WTC11 (cell line): ENCODE data around the gene COL4A6. TPM values are rescaled to one million over a fixed set of nuclear protein-coding genes. Genes with fewer than 3 reads are reported as not detected.

Source experiments
- ATAC-seq: fragments of 200-7000 bp; cut with Tn5 transposase; 2 replicates; pipeline ENCODE4 v1.10.0; 2021; ENCODE audit warnings: mild to moderate bottlenecking, moderate library complexity
- CTCF ChIA-PET: fragments of 300-600 bp; sonication (Branson Sonifier 250); formaldehyde crosslinking; loops from one replicate; lab custom pipeline; 2021; ENCODE audit warnings: antibody characterized with exemption; lab: Charles Lee
- POLR2A ChIA-PET: fragments of 350-600 bp; sonication (Branson Sonifier 250); formaldehyde crosslinking; loops from one replicate; lab custom pipeline; 2021; ENCODE audit warnings: antibody characterized with exemption; lab: Charles Lee
- DNase-seq: peaks from one replicate; pipeline ENCODE4 v3.0.0; 2021; ENCODE audit warnings: low spot score
- H3K27ac Mint-ChIP-seq: 2 replicates; pipeline ENCODE4 v1.8.0; 2021; ENCODE audit warnings: mixed read lengths
- H3K27me3 Mint-ChIP-seq: 2 replicates; pipeline ENCODE4 v1.8.0; 2021; ENCODE audit warnings: low read depth, mild to moderate bottlenecking, moderate library complexity, mixed read lengths
- H3K36me3 Mint-ChIP-seq: 2 replicates; pipeline ENCODE4 v1.8.0; 2021; ENCODE audit warnings: mixed read lengths
- H3K4me1 Mint-ChIP-seq: 2 replicates; pipeline ENCODE4 v1.8.0; 2022; ENCODE audit warnings: mixed read lengths
- H3K4me3 Mint-ChIP-seq: 2 replicates; pipeline ENCODE4 v1.8.0; 2021; ENCODE audit warnings: mild to moderate bottlenecking, moderate library complexity, mixed read lengths
- H3K9me3 Mint-ChIP-seq: 2 replicates; pipeline ENCODE4 v1.8.0; 2021; ENCODE audit warnings: mixed read lengths
- ARID4B ChIP-seq: sonication (generic); formaldehyde crosslinking; IDR thresholded peaks from 2 replicates; pipeline ENCODE4 v1.8.0; 2023; ENCODE audit warnings: missing genetic modification reagents, mild to moderate bottlenecking, borderline replicate concordance
- ATF1 ChIP-seq: sonication (generic); formaldehyde crosslinking; IDR thresholded peaks from 2 replicates; pipeline ENCODE4 v1.8.1; 2023; ENCODE audit warnings: mild to moderate bottlenecking, moderate library complexity, missing genetic modification reagents
- CREB1 ChIP-seq: sonication (generic); formaldehyde crosslinking; IDR thresholded peaks from 2 replicates; pipeline ENCODE4 v1.8.0; 2023; ENCODE audit warnings: mild to moderate bottlenecking, missing genetic modification reagents
- CTCF ChIP-seq: fragments of 200-600 bp; IDR thresholded peaks from 2 replicates; pipeline ENCODE4 v1.8.0; 2022; ENCODE audit warnings: antibody characterized with exemption
- E2F4 ChIP-seq: sonication (generic); formaldehyde crosslinking; IDR thresholded peaks from 2 replicates; pipeline ENCODE4 v1.8.1; 2022; ENCODE audit warnings: low read depth, mild to moderate bottlenecking, moderate library complexity, missing genetic modification reagents, borderline replicate concordance
- ELF4 ChIP-seq: sonication (generic); formaldehyde crosslinking; IDR thresholded peaks from 2 replicates; pipeline ENCODE4 v1.8.1; 2022; ENCODE audit warnings: low read depth, mild to moderate bottlenecking, moderate library complexity, missing genetic modification reagents
- ETV6 ChIP-seq: sonication (generic); formaldehyde crosslinking; IDR thresholded peaks from 2 replicates; pipeline ENCODE4 v1.8.1; 2022; ENCODE audit warnings: mild to moderate bottlenecking, missing genetic modification reagents
- FOXJ3 ChIP-seq: sonication (generic); formaldehyde crosslinking; IDR thresholded peaks from 2 replicates; pipeline ENCODE4 v1.9.0; 2021; ENCODE audit warnings: missing genetic modification reagents, mild to moderate bottlenecking, borderline replicate concordance
- FOXK1 ChIP-seq: sonication (generic); formaldehyde crosslinking; IDR thresholded peaks from 2 replicates; pipeline ENCODE4 v1.8.0; 2022; ENCODE audit warnings: mild to moderate bottlenecking, moderate library complexity, missing genetic modification reagents
- FOXP4 ChIP-seq: sonication (generic); formaldehyde crosslinking; IDR thresholded peaks from 2 replicates; pipeline ENCODE4 v1.8.0; 2022; ENCODE audit warnings: mild to moderate bottlenecking, missing genetic modification reagents
- GABPB1 ChIP-seq: sonication (generic); formaldehyde crosslinking; IDR thresholded peaks from 2 replicates; pipeline ENCODE4 v1.8.1; 2023; ENCODE audit warnings: mild to moderate bottlenecking, missing genetic modification reagents
- GTF2I ChIP-seq: fragments of 250-450 bp; sonication (Bioruptor Pico); conservative IDR thresholded peaks from 2 replicates; pipeline ENCODE4 v1.4.0; 2021; ENCODE audit warnings: mild to moderate bottlenecking
- HMGXB4 ChIP-seq: sonication (generic); formaldehyde crosslinking; IDR thresholded peaks from 2 replicates; pipeline ENCODE4 v1.8.1; 2023; ENCODE audit warnings: mild to moderate bottlenecking, moderate library complexity, missing genetic modification reagents
- NFATC4 ChIP-seq: fragments of 250-450 bp; sonication (Bioruptor Pico); IDR thresholded peaks from 2 replicates; pipeline ENCODE4 v1.9.0; 2021; ENCODE audit warnings: mild to moderate bottlenecking
- NR2C2 ChIP-seq: sonication (generic); formaldehyde crosslinking; IDR thresholded peaks from 2 replicates; pipeline ENCODE4 v1.8.0; 2022; ENCODE audit warnings: mild to moderate bottlenecking, missing genetic modification reagents
- TEAD1 ChIP-seq: sonication (generic); formaldehyde crosslinking; IDR thresholded peaks from 2 replicates; pipeline ENCODE4 v1.8.0; 2022; ENCODE audit warnings: mild to moderate bottlenecking, missing genetic modification reagents
- ZBTB43 ChIP-seq: sonication (generic); formaldehyde crosslinking; IDR thresholded peaks from 2 replicates; pipeline ENCODE4 v1.8.1; 2023; ENCODE audit warnings: mild to moderate bottlenecking, missing genetic modification reagents
- ZNF121 ChIP-seq: sonication (generic); formaldehyde crosslinking; IDR thresholded peaks from 2 replicates; pipeline ENCODE4 v1.8.0; 2023; ENCODE audit warnings: missing genetic modification reagents
- ZNF232 ChIP-seq: sonication (generic); formaldehyde crosslinking; IDR thresholded peaks from 2 replicates; pipeline ENCODE4 v1.8.0; 2022; ENCODE audit warnings: mild to moderate bottlenecking, missing genetic modification reagents
- ZNF425 ChIP-seq: fragments of 250-450 bp; sonication (Bioruptor Pico); conservative IDR thresholded peaks from 2 replicates; pipeline ENCODE4 v1.9.0; 2021; ENCODE audit warnings: mild to moderate bottlenecking
- ZNF671 ChIP-seq: fragments of 250-450 bp; sonication (Bioruptor Pico); IDR thresholded peaks from 2 replicates; pipeline ENCODE4 v1.8.0; 2021; ENCODE audit warnings: mild to moderate bottlenecking
- total RNA-seq: library from RNA; stranded (reverse); gene quantifications from 3 replicates; pipeline ENCODE4 v1.2.3, GENCODE V29; 2021

Gene COL4A6
- total RNA-seq, 1 experiment from 2014 or later: 15.2 TPM

GRCh38 chrX:108415891-108416290, 22.3 kb downstream of the COL4A6 start (continued):
- TF ChIP-seq FOXP4 (CRISPR knock-in tag) (no peak), CREB1 (CRISPR knock-in tag) (no peak), GTF2I (CRISPR knock-in tag) (no peak), ETV6 (CRISPR knock-in tag) (no peak), CTCF (no peak), ZNF425 (no peak)

GRCh38 chrX:108415146-108415545, 23.1 kb downstream of the COL4A6 start:
- Mint-ChIP-seq H3K36me3 (no peaks in the 10 kb centered on the region), H3K4me3 (no peak overlapping the region), H3K27ac (no peak overlapping the region), H3K27me3 (no peaks in the 10 kb centered on the region), H3K4me1 (peaks cover 61% of the 10 kb centered on the region), H3K9me3 (no peaks in the 10 kb centered on the region)
- DNase-seq: no peak
- ChIA-PET CTCF (no interaction called here), POLR2A (no interaction called here)
- no peak for ATAC-seq
- TF ChIP-seq ETV6 (CRISPR knock-in tag) (no peak), GABPB1 (CRISPR knock-in tag) (no peak), ZNF232 (CRISPR knock-in tag) (no peak), NR2C2 (CRISPR knock-in tag) (no peak), FOXJ3 (CRISPR knock-in tag) (no peak), ZNF121 (CRISPR knock-in tag) (no peak), CREB1 (CRISPR knock-in tag) (no peak), ARID4B (no peak), ATF1 (CRISPR knock-in tag) (no peak), ZNF671 (no peak), ELF4 (CRISPR knock-in tag) (no peak), FOXK1 (CRISPR knock-in tag) (no peak), TEAD1 (CRISPR knock-in tag) (no peak), NFATC4 (CRISPR knock-in tag) (no peak), HMGXB4 (CRISPR knock-in tag) (no peak), E2F4 (CRISPR knock-in tag) (no peak), ZBTB43 (CRISPR knock-in tag) (no peak)
